Measurements from ENCODE around the gene MRPL20.

- TF ChIP-seq EZH2 (IDR thresholded peaks at IDR 0.05; ENCODE audit: low read depth), result no peak
- TF ChIP-seq, protein P1, sequence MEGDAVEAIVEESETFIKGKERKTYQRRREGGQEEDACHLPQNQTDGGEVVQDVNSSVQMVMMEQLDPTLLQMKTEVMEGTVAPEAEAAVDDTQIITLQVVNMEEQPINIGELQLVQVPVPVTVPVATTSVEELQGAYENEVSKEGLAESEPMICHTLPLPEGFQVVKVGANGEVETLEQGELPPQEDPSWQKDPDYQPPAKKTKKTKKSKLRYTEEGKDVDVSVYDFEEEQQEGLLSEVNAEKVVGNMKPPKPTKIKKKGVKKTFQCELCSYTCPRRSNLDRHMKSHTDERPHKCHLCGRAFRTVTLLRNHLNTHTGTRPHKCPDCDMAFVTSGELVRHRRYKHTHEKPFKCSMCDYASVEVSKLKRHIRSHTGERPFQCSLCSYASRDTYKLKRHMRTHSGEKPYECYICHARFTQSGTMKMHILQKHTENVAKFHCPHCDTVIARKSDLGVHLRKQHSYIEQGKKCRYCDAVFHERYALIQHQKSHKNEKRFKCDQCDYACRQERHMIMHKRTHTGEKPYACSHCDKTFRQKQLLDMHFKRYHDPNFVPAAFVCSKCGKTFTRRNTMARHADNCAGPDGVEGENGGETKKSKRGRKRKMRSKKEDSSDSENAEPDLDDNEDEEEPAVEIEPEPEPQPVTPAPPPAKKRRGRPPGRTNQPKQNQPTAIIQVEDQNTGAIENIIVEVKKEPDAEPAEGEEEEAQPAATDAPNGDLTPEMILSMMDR (conservative IDR thresholded peaks at IDR 0.05), result no peak
Measured at GRCh38 chr1:1393428-1393827, 13.7 kb downstream of the MRPL20 start.

Measured in PC-9 (cell line).